ENCODE results near the gene RIMS4.
A peak's percentile ranks its signal among the peaks of the same experiment; 100 is the strongest.

The RIMS4 gene

DNA sequence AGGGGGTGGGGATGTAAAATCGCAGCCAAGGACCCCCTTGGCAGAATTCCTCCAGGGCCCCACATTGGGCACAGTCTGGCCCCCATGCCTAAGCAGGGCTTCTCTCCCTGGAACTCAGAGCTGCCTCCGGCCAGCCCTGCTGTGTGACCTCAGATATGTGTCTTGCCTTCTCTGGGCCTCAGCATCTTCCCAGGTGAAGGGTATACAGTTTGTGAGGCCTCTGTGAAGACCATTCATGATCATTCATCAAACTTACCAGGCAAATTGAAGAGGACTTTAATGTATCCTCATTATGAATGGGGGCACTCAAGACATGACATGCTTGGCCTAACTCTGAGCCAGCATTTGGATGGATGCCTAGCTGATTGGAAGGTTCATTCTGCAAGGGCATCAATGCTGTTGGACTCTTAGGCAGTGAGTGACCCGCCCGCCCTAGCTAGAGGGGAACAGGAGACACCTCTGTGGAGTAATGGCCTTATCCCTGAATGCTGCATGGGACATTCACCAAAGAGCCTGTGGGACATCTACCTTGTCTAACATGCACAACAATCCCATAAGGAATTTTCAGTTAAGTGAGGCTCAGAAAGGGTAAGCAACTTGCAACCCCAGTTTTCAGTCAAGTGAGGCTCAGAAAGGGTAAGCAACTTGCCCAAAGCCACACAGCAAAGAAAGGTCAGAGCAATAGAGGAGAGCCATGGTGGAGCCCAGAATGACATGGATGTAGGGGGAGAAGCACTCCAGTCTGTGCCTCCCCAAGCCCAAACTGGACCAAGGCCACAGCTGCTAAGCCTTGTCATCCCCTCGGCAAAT lies 94.6 kb downstream of the RIMS4 start:
- no peak for DNase-seq

DNA sequence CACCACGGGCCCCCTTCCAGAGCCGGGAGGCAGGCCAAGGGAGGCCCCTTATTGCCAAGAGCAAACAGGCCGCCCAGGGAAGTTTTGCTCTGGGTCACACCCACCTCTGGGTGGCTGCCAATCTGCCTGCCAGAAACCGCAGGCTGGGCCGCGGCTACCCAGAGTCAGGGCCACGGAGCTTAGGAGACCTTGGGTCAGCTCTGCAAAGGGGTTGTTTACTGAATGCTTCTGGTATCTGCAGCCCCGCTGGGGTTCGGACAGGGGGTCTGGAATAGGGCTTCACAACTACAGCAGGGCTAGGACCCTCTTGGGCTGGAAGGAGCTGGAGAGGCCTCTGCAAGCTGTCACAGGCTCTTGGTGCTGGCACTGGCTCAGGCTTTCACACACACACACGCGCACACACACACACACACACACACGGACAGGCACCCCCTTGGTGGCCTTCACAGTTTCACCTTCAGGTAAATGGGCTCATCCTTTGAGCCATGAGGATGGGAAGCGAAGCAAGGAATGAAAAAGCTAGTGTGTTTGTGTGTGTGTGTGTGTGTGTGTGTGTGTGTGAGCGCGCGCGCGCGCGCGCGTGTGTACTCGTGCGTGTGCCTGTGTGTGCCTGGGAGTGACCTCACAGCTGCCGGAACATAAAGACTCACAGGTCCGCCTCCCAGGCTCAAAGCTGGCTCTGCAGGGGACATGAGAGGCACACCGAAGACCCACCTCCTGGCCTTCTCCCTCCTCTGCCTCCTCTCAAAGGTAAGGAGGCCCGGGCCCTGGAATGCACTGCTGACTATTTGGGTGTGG lies 95.4 kb downstream of the RIMS4 start, which contains the start of gene CCN5:
CCN5 (plus strand) TSS at position 669 of the 798 bp plus-strand sequence; CDS start at position 691, 22 bp downstream.
- peak; percentile 9 to 20 for DNase-seq

DNA sequence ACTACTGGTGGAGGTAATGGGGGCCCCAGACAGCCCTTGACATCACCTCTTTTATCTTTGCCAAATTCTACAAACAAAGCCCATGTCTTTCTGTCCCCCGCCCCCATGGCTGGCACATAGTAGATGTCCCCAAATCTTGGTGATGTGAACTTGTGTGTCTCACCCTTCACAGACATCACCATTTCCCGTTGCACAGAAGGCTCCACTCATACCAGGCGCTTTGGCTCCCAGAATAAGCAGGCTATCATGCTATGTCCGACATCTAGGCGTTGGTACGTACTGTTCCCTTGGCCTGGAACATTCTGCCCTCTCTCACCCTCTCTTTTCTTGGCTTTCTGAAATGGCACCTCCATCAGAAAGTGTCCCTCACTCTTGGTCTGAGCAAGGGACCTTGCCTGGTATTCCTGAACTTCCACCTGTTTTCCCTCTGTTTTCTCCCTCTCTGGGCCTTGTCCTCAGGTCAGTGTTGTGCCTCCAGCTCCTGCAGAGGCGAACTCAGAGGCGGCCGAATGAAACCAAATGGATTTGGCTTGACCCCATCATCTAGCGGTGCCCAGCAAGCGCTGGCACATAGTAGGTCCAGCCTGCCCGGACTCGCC lies 96.1 kb downstream of the RIMS4 start:
- DNase-seq = no peak

DNA sequence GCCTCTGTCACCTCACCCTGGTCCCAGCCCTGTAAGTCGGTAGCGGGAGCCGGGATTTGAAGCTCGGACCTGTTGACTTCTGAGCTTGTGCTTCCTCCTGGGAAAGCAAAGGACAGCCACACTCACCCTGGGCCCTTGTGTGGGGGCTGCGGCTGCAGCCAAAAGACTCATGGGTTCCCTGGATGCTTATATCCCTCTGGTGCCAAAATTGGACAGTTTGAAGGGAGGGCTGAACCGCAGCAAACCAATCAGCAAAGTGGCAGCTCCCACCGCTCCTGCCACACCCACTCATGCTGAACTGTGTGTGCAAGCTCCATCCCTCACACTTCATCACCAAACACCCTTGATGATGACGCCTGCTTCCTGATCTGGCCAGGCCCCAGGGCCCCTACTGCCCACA lies 99.1 kb downstream of the RIMS4 start:
- DNase-seq = no peak

DNA sequence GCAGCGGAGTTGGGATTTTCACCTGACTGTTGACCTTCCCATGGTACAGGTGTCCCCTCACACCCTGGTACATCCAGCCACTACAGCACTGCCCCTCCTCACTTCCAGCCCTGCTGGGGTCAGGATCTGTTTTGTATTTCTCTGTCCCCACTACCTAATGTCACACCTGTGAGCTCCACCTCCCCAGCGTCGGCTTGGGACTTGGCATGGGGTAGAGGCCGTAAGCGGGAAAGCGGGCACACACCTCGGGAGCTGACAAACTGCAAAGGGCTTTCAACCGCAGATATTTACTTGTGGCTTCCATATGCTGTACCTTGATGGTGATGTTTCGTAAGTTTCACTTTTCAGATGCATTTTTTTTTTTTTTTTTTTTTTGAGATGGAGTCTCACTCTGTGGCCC lies 100.5 kb downstream of the RIMS4 start:
- DNase-seq = no peak

DNA sequence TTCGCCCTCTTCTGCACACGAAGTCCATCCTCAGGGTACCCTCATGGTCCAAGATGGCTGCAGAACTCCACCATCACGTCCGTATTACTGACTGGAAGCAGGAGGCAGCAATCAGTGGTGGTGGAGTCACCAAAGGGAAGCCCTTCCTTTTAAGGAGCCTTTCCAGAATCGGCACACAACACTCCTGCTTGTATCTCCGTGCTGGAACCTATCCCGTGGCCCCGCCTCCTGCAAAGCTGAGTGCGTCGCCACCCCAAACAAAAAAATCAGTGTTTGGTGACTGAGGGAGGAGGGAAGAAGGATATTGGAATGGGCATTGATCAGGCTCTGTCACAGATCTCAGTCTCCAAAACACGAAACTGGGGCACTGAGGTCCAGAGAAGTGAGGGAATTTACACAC lies 101.0 kb downstream of the RIMS4 start:
- DNase-seq = no peak

DNA sequence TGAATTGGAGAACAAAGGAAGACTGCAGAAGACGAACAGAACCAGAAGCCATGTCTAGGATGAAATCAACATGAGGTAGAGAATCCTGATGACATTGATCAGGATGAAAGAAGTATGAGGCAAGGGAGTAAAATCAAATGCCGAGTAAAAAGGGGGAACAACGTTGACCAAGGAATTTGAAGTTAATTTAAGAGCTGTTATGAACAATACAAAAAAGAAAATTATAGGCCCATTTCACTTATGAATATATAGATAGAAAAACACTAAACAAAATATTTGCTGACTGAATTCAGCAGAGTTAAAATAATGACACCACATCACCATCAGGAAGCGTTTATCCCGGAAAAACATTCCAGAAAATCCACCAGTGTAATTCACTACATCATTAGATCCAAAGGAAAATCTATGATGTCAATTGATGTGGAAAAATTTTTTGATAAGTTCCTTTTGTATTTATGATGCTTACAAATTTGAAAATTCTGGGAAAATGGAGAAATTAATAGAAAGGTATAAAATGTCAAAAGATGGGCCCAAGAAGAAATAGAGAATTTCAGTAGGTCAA lies 103.2 kb downstream of the RIMS4 start:
- DNase-seq = no peak

DNA sequence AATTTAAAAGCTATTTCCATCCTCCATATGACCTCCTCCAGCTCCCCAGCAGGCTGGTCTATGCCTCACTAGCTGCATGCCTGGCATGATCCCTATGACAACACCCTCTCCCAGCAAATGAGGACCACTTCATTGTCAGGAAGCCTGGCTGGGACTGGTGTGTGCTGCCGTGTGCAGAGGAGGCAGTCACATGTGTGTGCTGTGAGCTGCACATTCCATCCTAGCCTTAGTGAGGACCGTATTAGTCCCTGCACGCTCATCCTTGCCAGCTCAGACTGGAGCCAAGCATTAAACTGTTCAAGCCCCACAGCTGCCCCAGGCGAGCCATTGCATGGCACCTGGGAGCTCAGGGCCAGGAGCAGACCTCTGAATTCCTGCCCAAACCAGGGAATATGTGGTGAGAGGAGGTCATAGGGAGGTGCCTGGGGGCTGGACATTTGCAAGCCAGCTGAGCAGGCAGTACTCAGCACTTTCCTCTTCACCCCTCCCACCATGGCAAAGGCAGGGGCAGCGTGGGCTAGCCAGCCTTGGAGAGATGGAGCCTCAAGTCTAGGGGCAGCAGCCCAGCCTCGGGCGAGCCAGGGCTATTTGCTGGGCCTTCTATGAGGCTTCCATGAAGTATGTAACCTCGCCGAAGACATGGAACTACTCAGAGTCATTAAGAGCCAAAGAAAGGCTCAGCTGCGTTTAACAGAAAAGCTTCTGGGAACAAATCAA lies 103.9 kb downstream of the RIMS4 start:
- no peak for DNase-seq

DNA sequence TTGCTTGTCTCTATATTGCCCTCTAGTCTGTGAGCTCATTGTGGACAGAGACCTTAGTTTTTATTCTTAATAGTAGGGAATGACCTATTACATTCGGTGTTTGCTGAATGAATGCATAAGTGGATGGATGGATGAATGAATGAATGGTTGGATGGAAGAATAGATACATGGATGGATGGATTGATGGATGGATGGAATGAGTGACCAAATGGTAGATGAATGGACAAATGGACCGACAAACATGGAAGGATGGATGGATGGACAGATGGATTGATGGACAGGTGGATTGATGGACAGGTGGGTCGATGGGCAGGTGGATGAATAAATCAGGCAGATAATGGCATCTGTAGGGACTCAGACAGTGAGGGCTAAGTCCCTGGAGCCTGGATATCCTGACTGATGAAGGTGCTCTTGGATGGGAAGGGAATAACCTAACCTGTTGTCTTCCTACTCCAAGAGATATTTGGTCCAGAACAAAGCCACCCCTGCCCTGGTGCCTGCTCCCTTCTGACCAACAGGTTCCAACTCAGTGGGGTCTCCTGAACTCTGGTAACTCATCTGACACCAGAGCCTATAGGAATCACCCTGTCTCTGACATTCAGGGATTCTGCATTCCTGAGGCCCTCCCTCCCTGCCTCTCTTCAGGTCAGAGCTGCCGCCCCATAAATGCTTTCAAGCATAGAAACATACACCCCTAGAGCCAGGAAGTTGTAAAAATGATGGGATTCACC lies 104.8 kb downstream of the RIMS4 start:
- no peak for DNase-seq

DNA sequence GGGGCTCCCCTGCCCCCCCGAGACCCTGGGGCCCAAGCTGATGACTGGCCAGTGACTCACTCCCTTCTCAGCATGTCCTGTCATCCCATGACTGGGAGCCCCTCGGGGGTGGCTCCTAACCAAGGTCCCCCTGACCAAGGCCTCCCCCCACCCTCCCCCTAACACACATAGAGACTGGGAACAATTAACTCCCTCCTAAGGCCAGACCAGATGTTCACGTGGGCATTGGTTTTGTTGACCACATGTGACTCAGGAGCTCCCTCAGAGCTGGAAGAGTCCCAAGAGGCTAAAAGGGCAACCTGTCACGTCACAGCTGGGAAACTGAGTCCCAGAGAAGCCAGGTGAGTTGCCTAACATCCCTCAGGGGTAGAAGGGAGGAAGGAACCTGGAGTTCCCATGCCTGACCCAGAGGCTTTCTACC lies 105.8 kb downstream of the RIMS4 start:
- DNase-seq = no peak

DNA sequence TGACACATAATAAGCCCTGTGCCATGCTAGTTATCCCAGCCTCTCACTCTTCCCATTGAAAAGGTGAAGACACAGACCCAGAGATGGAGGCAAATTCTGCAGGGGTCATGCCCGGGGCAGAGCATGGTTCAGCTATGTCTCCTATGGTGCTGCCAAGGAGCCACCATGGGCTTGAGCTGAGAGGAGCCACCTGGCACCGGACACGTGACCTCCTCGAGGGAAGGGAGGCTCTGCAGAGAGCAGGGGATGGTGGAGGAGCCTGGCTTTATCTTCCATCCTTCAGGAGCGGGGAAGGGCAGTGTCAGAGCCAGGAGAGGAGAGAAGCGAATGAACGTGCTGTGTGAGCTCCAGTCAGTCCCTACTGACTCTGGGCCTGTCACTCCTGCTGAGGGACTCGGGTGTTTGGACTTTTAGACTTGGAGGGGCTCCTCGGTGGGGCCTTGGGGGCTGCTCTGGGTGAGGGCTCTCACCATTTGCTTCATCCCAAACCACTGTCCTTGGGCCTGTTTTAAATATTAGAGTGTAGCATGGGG lies 106.3 kb downstream of the RIMS4 start:
- no peak for DNase-seq

DNA sequence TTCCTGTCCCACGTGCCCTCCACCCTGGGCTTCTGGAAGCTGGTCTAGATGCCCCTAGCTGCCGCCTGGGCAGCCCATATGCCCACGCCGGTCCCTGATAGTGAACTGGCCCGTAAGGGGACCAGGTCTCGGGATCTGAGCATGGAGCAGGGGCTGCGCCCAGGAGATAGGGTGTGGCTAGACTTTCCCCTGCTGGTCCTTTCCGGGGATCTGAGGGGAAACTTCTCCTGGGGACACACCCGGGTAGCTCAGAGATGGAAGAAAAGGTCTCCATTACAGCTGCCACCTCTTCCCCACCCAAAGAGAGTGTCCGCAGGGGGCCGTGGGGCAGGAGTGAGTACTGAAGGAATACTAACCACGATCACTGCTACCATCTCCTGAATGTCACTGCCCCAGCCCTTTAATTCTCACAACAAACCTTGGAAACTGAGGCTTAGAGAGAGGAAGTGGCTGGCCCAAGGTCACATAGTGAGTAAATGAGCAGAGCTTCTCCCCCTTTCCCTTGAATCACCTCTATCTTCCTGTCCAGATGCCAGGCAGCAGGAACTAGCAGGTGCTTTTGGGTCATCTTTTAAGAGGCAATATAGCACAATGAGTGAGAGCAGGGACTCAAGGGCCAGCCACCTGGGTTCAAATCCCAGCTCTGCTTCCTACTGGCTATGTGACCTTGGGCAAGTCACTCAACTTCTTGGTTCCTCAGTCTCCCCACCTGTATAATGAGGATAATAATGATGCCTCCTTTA lies 107.0 kb downstream of the RIMS4 start:
- DNase-seq = no peak

DNA sequence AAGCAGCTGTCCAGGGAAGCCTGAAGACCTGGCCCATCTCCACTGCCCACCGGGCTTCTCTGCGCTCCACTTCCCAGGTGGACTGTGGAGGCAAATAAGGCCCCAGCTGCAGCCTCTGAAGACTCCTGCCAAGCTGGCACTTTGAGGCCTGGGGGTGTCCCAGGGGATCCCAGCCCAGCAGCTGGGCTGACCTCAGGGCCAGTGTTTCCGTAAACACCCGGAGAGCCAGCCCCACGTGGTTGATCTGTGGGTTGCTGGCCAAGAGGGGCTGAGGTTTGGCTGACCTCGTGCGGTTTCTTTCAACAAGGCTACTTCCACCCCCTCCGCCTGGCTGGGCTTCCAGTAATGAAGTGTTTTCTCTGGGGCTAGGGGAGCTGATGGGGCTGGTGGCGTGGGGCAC lies 107.6 kb downstream of the RIMS4 start:
- no peak for DNase-seq

DNA sequence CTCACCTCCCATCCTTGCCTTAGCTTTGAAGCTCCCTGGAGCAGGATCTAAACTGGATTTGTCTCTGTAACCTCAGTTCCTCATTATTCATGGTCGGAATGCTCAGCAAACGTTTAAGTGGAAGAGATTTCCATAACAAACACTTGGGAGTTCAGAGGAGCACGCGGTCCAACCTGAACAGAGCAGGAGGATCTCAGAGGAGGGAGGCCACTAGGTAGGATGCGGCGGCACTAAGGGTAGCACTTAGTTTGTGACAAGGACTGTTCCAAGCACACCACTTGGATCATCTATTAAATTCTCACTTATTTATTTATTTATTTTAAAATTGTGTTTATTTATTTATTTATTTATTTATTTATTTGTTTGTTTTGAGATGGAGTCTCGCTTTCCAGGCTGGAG lies 108.5 kb downstream of the RIMS4 start:
- no peak for DNase-seq

Measured in bone marrow (tissue), 2 donors.